Measurements from ENCODE around the gene DLL4. TPM values are rescaled to one million over a fixed set of nuclear protein-coding genes. Genes with fewer than 3 reads are reported as not detected.

DLL4 gene
- total RNA-seq, 1 experiment from 2014 or later = 1.5 TPM

GRCh38 chr15:40881351-40881750 is 47.8 kb upstream of the DLL4 start:
- H4K20me1 ChIP-seq (ENCODE audit: insufficient read depth) = no peaks in the 10 kb centered on the region
- H3K36me3 ChIP-seq (ENCODE audit: control insufficient read depth in 1 of 2, insufficient read depth in 2 of 2, low read length in 2 of 2) = no peaks in the 10 kb centered on the region
- ChIA-PET CTCF (interaction anchor here (1.2 to 1.4 kb wide), 5 partner anchors 10 to 24 kb away, joined by 3 to 6 read pairs (median 4); no protein-coding TSS in a partner anchor), RAD21 (ENCODE audit: low non-redundant PET in 1 of 2, low total read pairs in 2 of 2, uncharacterized antibody in 2 of 2, unreplicated experiment in 2 of 2) (no interaction called here), POLR2A (interaction anchor here (1.2 kb wide), 1 partner anchor 8 kb away, joined by 4 read pairs; no protein-coding TSS in a partner anchor)
- BruUV-seq (replicated peaks) = no TSS peak
- no peaks in the 10 kb centered on the region for H3K79me2 ChIP-seq (ENCODE audit: insufficient read depth, low read length)
- H3K27ac ChIP-seq (ENCODE audit: low read depth, low read length) = no peak overlapping the region
- no peaks in the 10 kb centered on the region for H3K27me3 ChIP-seq (ENCODE audit: insufficient read depth, low read length)
- intact Hi-C loops (cut with micrococcal nuclease) = no loop called here
- H3K9me3 ChIP-seq (ENCODE audit: control insufficient read depth in 1 of 2, insufficient read depth in 1 of 2, low read depth in 1 of 2, low read length in 2 of 2) = no peaks in the 10 kb centered on the region
- TF ChIP-seq SRF (IDR thresholded peaks at IDR 0.05; ENCODE audit: low read depth) (no peak), EZH2 (IDR thresholded peaks at IDR 0.05) (no peak), POLR2AphosphoS5 (IDR thresholded peaks at IDR 0.05; ENCODE audit: low read depth, low read length) (no peak), EZH2phosphoT487 (IDR thresholded peaks at IDR 0.05; ENCODE audit: borderline replicate concordance) (no peak), YY1 (IDR thresholded peaks at IDR 0.05; ENCODE audit: extremely low read depth, insufficient replicate concordance, low read depth, low read length) (no peak), SP1 (IDR thresholded peaks at IDR 0.05; ENCODE audit: low read depth) (no peak), EGR1 (IDR thresholded peaks at IDR 0.05; ENCODE audit: low read depth) (no peak), ZNF274 (IDR thresholded peaks at IDR 0.05; ENCODE audit: low read depth, low read length) (no peak), RAD21 (IDR thresholded peaks at IDR 0.05; ENCODE audit: low read depth) (no peak), REST (IDR thresholded peaks at IDR 0.05; ENCODE audit: low read depth) (no peak), ELF1 (IDR thresholded peaks at IDR 0.05; ENCODE audit: borderline replicate concordance, low read depth) (no peak), CBX3 (IDR thresholded peaks at IDR 0.05; ENCODE audit: low read depth) (no peak)
- DNase-seq (ENCODE audit: low read depth, low spot score) = no peak
- H2AFZ ChIP-seq (ENCODE audit: low read depth, low read length, poor library complexity, severe bottlenecking) = no peak overlapping the region
- H3K9ac ChIP-seq (ENCODE audit: low read length) = no peak overlapping the region
- no peak for ATAC-seq
- no peak overlapping the region for H3K4me3 ChIP-seq (replicated peaks in 1 of 2; ENCODE audit: low read depth in 1 of 2, low read length in 2 of 2)
- H3K4me2 ChIP-seq (ENCODE audit: low read length) = no peak overlapping the region
- no peaks in the 10 kb centered on the region for H3K9me2 ChIP-seq (ENCODE audit: insufficient read depth)
- peaks cover 19 to 22% of the 10 kb centered on the region in 2 experiments for H3K4me1 ChIP-seq (ENCODE audit: control insufficient read depth in 1 of 2, insufficient read depth in 2 of 2, low read length in 2 of 2)

All from HCT116 (cell line).